Chondrocyte (in vitro differentiated cells): ENCODE measurements around the gene TMEM120B. TPM values are rescaled to one million over a fixed set of nuclear protein-coding genes. Genes with fewer than 3 reads are reported as not detected.

Source experiments
- DNase-seq: peaks from one replicate; pipeline ENCODE4 v3.0.0; 2021; ENCODE audit warnings: mixed read lengths, low spot score
- H3K27ac Mint-ChIP-seq: one replicate; pipeline ENCODE4 v1.8.0; 2021; ENCODE audit warnings: mild to moderate bottlenecking, moderate library complexity, mixed read lengths; ENCODE audit not compliant: unreplicated experiment
- H3K27me3 Mint-ChIP-seq: 2 replicates; pipeline ENCODE4 v1.8.0; 2021; ENCODE audit warnings: low read depth, mixed read lengths
- H3K36me3 Mint-ChIP-seq: 2 replicates; pipeline ENCODE4 v1.8.0; 2021; ENCODE audit warnings: low read depth, mixed read lengths
- H3K4me1 Mint-ChIP-seq: 2 replicates; pipeline ENCODE4 v1.8.0; 2021; ENCODE audit warnings: low read depth, mild to moderate bottlenecking, mixed read lengths
- H3K4me3 Mint-ChIP-seq: one replicate; pipeline ENCODE4 v1.8.0; 2021; ENCODE audit warnings: mild to moderate bottlenecking, moderate library complexity, mixed read lengths; ENCODE audit not compliant: unreplicated experiment
- H3K9me3 Mint-ChIP-seq: 2 replicates; pipeline ENCODE4 v1.8.0; 2021; ENCODE audit warnings: low read depth, mixed read lengths
- CTCF ChIP-seq: fragments of 200-600 bp; sonication (generic); IDR thresholded peaks from 2 replicates; pipeline ENCODE4 v1.5.0; 2021; ENCODE audit warnings: antibody characterized with exemption, mild to moderate bottlenecking, moderate library complexity
- total RNA-seq: library from RNA; stranded (reverse); gene quantifications from 3 replicates; pipeline ENCODE4 v1.2.1, GENCODE V29; 2021

The TMEM120B gene
- total RNA-seq, 1 donor from 2014 or later, result 15.3 TPM

GRCh38 chr12:121803861-121804416 is 91.4 kb downstream of the TMEM120B start, which contains the start of gene SETD1B:
SETD1B (plus strand) TSS chr12:121804009; CDS start chr12:121804738, 729 bp downstream.
- Mint-ChIP-seq H3K4me3 (peak within 1 kb of the TSS; percentile 93), H3K27me3 (no peaks in the 10 kb centered on the region), H3K4me1 (peaks cover 28% of the 10 kb centered on the region), H3K9me3 (no peaks in the 10 kb centered on the region), H3K27ac (peak within 1 kb of the TSS; percentile 100), H3K36me3 (peaks cover 8% of the 10 kb centered on the region)
- no peak for TF ChIP-seq CTCF
- no peak for DNase-seq

- H3K27ac Mint-ChIP-seq, result peak overlapping the region; percentile 97
- peaks cover 23% of the 10 kb centered on the region for H3K4me1 Mint-ChIP-seq
Measured at GRCh38 chr12:121804417-121805111, 92.0 kb downstream of the TMEM120B start.

GRCh38 chr12:121805171-121806008 is 92.8 kb downstream of the TMEM120B start:
- no peaks in the 10 kb centered on the region for H3K9me3 Mint-ChIP-seq
- TF ChIP-seq CTCF, result no peak
- peaks cover 23% of the 10 kb centered on the region for H3K4me1 Mint-ChIP-seq
- DNase-seq, result no peak
- peak overlapping the region; percentile 97 for H3K27ac Mint-ChIP-seq
- peaks cover 13% of the 10 kb centered on the region for H3K36me3 Mint-ChIP-seq
- no peaks in the 10 kb centered on the region for H3K27me3 Mint-ChIP-seq
- H3K4me3 Mint-ChIP-seq, result peak overlapping the region; percentile 93

More at GRCh38 chr12:121804417-121805111, 92.0 kb downstream of the TMEM120B start:
- no peaks in the 10 kb centered on the region for H3K9me3 Mint-ChIP-seq
- H3K36me3 Mint-ChIP-seq, result peaks cover 11% of the 10 kb centered on the region
- H3K4me3 Mint-ChIP-seq, result peak overlapping the region; percentile 93
- DNase-seq, result no peak
- TF ChIP-seq CTCF, result peak; percentile 8
- H3K27me3 Mint-ChIP-seq, result no peaks in the 10 kb centered on the region

GRCh38 chr12:121806009-121806545 is 93.5 kb downstream of the TMEM120B start:
- DNase-seq, result no peak
- peaks cover 27% of the 10 kb centered on the region for H3K4me1 Mint-ChIP-seq
- peak overlapping the region; percentile 85 for H3K27ac Mint-ChIP-seq
- H3K9me3 Mint-ChIP-seq, result no peaks in the 10 kb centered on the region
- peaks cover 11% of the 10 kb centered on the region for H3K36me3 Mint-ChIP-seq
- H3K4me3 Mint-ChIP-seq, result peak overlapping the region; percentile 93
- H3K27me3 Mint-ChIP-seq, result no peaks in the 10 kb centered on the region
- TF ChIP-seq CTCF, result no peak
